ENCODE data around the gene PLCB4. TPM values are rescaled to one million over a fixed set of nuclear protein-coding genes. Genes with fewer than 3 reads are reported as not detected.

Gene PLCB4
- polyA plus RNA-seq, 1 experiment, result 18.6 TPM

DNA sequence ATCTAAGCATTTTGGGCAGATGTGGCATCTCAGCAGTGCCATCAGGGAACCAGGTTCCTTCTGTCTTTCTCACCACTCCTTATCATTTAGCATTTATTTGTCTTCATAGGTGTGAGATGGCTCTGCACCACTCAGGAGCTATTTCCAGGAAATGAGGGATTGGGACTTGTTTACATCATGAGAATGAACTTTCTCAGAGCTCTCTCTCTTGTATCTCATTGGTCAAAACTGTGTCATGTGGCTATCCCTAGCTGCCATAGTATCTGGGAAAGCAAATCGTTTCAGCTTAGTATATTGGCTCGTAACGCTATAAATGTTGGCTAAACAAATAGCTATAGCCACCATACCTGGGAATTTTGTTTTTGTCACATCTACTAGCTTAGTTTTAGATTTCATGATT, 23.8 kb downstream of the PLCB4 start:
- Histone ChIP-seq H3K4me3 (ENCODE audit: low read depth, low read length) (no peak overlapping the region), H3K9me3 (ENCODE audit: control insufficient read depth, insufficient read depth, low read length) (no peaks in the 10 kb centered on the region), H3K27me3 (ENCODE audit: control insufficient read depth, insufficient read depth, low read length) (no peaks in the 10 kb centered on the region), H3K27ac (ENCODE audit: low read depth, low read length) (no peak overlapping the region)
- DNase-seq (ENCODE audit: low read depth, low spot score), result no peak
- ChIA-PET CTCF (interaction anchor here (1.1 kb wide), 1 partner anchor 239 kb away, joined by 6 read pairs; no protein-coding TSS in a partner anchor), POLR2A (no interaction called here)
- TF ChIP-seq, protein P1, sequence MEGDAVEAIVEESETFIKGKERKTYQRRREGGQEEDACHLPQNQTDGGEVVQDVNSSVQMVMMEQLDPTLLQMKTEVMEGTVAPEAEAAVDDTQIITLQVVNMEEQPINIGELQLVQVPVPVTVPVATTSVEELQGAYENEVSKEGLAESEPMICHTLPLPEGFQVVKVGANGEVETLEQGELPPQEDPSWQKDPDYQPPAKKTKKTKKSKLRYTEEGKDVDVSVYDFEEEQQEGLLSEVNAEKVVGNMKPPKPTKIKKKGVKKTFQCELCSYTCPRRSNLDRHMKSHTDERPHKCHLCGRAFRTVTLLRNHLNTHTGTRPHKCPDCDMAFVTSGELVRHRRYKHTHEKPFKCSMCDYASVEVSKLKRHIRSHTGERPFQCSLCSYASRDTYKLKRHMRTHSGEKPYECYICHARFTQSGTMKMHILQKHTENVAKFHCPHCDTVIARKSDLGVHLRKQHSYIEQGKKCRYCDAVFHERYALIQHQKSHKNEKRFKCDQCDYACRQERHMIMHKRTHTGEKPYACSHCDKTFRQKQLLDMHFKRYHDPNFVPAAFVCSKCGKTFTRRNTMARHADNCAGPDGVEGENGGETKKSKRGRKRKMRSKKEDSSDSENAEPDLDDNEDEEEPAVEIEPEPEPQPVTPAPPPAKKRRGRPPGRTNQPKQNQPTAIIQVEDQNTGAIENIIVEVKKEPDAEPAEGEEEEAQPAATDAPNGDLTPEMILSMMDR (IDR thresholded peaks at IDR 0.05; ENCODE audit: low read depth, low read length), result no peak

DNA sequence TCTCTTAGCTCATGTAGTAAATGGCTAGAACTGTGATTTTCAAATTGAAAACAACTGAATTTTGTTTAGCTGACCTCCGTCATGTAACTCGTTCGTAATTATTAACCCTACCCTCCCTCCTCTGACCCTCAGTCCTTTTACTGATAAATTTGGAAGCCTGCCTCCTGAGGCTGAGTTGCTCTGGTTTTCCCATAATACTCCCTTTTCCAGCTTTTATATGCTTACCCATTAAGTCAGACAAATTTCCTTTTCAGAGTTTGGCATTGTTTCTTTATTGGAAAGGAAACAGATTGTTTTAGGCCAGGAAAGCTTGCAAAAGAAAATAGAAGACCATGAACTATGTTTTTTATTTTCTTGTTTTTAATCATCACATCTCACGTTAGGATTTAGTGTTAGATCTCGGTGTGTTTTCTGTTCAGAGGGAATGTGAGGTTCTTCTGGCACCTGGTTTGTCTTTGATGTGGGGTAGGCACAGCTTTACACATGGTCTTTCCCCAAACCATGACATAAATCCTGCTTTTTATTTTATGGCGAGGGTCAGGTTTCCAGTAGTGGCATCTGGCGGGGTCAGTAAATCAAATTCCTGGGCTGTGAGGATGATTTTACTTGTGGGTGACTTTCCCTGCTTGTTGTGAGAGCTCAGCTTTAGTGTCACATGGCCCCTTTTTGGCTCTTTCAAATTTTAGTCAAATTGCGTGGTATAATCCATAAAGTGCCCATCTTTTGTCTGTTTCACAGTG, 24.5 kb downstream of the PLCB4 start:
- Histone ChIP-seq H3K4me3 (ENCODE audit: low read depth, low read length) (no peak overlapping the region), H3K27ac (ENCODE audit: low read depth, low read length) (no peak overlapping the region), H3K27me3 (ENCODE audit: control insufficient read depth, insufficient read depth, low read length) (no peaks in the 10 kb centered on the region), H3K9me3 (ENCODE audit: control insufficient read depth, insufficient read depth, low read length) (no peaks in the 10 kb centered on the region)
- TF ChIP-seq, protein P1 (IDR thresholded peaks at IDR 0.05; ENCODE audit: low read depth, low read length), result no peak
- DNase-seq (ENCODE audit: low read depth, low spot score), result no peak
- ChIA-PET CTCF (interaction anchor here (0.7 to 1.1 kb wide), 3 partner anchors 22 to 300 kb away, joined by 4 to 6 read pairs (median 5); no protein-coding TSS in a partner anchor), POLR2A (no interaction called here)

DNA sequence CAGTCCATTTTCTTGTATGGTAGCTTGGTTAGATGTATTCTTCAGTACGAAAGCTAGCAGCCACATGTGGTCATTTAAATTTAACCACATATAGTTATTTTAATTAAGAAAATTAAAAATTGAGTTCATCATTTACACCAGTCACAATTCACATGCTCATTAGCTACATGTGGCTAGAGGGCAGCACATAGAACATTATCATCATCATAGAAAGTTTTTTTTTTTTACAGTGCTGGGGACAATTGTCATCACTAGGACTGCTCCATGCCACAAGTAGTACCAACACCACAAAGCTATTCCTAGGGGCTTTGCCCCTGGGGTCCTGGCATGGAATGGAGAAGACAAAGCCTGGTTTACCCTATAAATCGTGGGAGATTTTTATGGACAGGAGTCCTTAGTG, 30.5 kb downstream of the PLCB4 start:
- ChIA-PET POLR2A (no interaction called here), CTCF (interaction anchor here (0.7 to 1.3 kb wide), 2 partner anchors 10 to 15 kb away, joined by 3 to 4 read pairs; no protein-coding TSS in a partner anchor)
- TF ChIP-seq, protein P1 (IDR thresholded peaks at IDR 0.05; ENCODE audit: low read depth, low read length), result no peak

DNA sequence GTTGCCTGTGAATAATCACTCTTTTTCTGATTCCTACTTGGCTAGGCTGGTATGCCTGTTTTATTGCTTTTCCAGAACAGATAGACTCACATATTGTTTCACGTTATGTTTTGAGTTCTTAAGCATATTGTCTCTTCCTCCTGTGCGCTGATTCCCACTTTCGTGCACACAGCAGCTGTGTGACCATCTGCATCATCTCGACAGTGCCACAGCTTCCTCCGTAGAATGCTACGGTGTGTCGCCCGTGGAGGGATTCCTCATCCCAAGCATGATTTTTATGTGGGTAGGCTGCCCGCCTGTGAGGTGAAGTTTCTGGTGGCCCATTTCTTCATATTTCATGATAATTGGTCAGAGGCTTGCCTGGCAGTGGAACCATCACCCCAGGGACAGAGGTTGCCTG, 31.8 kb downstream of the PLCB4 start:
- CTCF ChIA-PET, result no interaction called here
- TF ChIP-seq, protein P1 (IDR thresholded peaks at IDR 0.05; ENCODE audit: low read depth, low read length), result no peak
- no peak for DNase-seq (ENCODE audit: low read depth, low spot score)
- Histone ChIP-seq H3K4me3 (ENCODE audit: low read depth, low read length) (no peak overlapping the region), H3K27me3 (ENCODE audit: control insufficient read depth, insufficient read depth, low read length) (no peaks in the 10 kb centered on the region), H3K9me3 (ENCODE audit: control insufficient read depth, insufficient read depth, low read length) (no peaks in the 10 kb centered on the region), H3K27ac (ENCODE audit: low read depth, low read length) (no peak overlapping the region)
- POLR2A ChIA-PET, result no interaction called here

More for the DNA sequence above, 30.5 kb downstream of the PLCB4 start:
- Histone ChIP-seq H3K27ac (ENCODE audit: low read depth, low read length) (no peak overlapping the region), H3K4me3 (ENCODE audit: low read depth, low read length) (no peak overlapping the region), H3K9me3 (ENCODE audit: control insufficient read depth, insufficient read depth, low read length) (no peaks in the 10 kb centered on the region), H3K27me3 (ENCODE audit: control insufficient read depth, insufficient read depth, low read length) (no peaks in the 10 kb centered on the region)
- no peak for DNase-seq (ENCODE audit: low read depth, low spot score)

- ChIA-PET POLR2A (no interaction called here), CTCF (interaction anchor here (1.0 kb wide), 1 partner anchor 249 kb away, joined by 4 read pairs; no protein-coding TSS in a partner anchor)
- no peak for DNase-seq (ENCODE audit: low read depth, low spot score)
- H3K27ac ChIP-seq (ENCODE audit: low read depth, low read length), result no peak overlapping the region
- H3K9me3 ChIP-seq (ENCODE audit: control insufficient read depth, insufficient read depth, low read length), result no peaks in the 10 kb centered on the region
- TF ChIP-seq, protein P1 (IDR thresholded peaks at IDR 0.05; ENCODE audit: low read depth, low read length), result no peak
- no peaks in the 10 kb centered on the region for H3K27me3 ChIP-seq (ENCODE audit: control insufficient read depth, insufficient read depth, low read length)
- H3K4me3 ChIP-seq (ENCODE audit: low read depth, low read length), result no peak overlapping the region
These were observed 33.6 kb downstream of the PLCB4 start for GRCh38 chr20:9102456-9102855.

All from AG04450 (cell line).